Myocyte (in vitro differentiated cells): ENCODE results near the gene KLHL35. TPM values are rescaled to one million over a fixed set of nuclear protein-coding genes. Genes with fewer than 3 reads are reported as not detected.

Experiments used
- DNase-seq: peaks from one replicate; pipeline ENCODE4 v3.0.0-alpha.2; 2012; ENCODE audit warnings: low read depth
- polyA plus RNA-seq: library from polyadenylated mRNA; unstranded; fragments of >200 nt; gene quantifications from one replicate; pipeline ENCODE4 v1.2.1, GENCODE V29; 2012; ENCODE audit warnings: missing spikeins
- total RNA-seq: library from RNA; depleted of rRNA; stranded (reverse); fragments of >200 nt; gene quantifications from 2 replicates; pipeline ENCODE4 v1.2.3, GENCODE V29; 2014

Gene KLHL35, protein sequence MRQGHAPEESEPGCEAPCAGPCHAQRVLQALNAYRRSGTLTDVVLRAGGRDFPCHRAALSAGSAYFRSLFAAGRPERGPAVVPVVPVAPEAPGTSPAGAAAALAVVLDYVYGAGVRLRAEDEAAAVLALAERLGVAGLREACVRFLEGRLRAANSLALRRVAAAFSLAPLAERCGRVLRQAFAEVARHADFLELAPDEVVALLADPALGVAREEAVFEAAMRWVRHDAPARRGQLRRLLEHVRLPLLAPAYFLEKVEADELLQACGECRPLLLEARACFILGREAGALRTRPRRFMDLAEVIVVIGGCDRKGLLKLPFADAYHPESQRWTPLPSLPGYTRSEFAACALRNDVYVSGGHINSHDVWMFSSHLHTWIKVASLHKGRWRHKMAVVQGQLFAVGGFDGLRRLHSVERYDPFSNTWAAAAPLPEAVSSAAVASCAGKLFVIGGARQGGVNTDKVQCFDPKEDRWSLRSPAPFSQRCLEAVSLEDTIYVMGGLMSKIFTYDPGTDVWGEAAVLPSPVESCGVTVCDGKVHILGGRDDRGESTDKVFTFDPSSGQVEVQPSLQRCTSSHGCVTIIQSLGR
- 2.6 and 4.6 TPM in 2 replicates for total RNA-seq
- 5.6 TPM for polyA plus RNA-seq

DNA sequence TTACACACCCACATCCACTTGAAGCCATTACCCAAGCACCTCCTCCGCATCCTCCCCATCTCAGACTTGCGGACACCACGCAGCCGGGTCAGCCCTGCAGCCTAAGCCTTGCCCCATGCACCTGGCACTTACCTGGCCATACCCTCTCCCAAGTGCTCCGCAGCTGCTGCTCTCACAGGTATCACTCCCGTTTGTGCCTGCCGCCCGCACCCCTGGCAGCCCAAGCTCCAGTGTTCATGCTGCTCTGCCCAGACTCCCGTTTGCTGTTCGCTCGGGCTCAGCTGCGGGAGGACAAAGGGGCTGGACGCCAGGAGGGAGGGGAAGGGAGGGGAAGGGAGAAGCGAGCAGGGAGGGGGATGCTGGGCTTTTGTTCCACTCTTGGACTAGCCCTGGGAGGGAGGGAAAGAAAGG is at the start of gene KLHL35:
KLHL35 (minus strand) TSS at position 293 of the 411 bp plus-strand sequence. CDS start 2,574 bp downstream, outside the sequence.
- no peak for DNase-seq

DNA sequence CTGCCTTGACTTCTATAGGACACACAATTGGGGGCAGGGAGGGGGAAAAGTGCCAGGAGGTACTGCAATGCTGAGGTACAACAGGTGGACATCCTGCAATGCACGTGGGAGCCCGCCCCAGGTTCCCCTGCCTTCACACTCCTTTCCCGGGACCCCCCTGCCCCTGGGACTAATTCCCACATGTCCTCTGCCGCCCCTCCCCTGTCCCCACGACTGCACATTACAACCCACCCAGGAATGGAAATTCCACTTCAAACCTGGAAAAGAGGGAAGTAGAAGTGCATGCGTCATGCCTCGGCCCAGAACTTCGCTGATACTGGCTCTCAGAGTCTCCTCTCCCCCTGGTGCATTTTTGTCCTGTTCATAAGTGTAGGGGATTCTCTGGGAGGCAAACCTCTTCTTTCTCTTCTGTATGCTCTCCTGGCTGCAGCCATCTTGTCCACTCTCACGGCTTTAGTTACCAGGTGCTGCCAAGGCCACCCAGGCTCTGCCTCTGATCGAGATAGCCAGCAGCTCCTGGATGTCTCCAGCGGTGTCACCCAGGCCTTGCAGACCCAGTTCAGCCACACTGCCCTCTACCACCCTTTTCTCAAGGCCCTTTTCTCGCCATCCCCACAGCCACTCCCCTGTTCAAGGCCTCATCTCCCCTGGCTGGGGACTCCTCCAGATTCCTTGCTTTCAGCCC is 49.1 kb upstream of the KLHL35 start:
- no peak for DNase-seq

- DNase-seq, result no peak
These were observed 48.4 kb upstream of the KLHL35 start for GRCh38 chr11:75481223-75481921.

- DNase-seq, result no peak
These were observed 47.5 kb upstream of the KLHL35 start for GRCh38 chr11:75480185-75481175.

DNA sequence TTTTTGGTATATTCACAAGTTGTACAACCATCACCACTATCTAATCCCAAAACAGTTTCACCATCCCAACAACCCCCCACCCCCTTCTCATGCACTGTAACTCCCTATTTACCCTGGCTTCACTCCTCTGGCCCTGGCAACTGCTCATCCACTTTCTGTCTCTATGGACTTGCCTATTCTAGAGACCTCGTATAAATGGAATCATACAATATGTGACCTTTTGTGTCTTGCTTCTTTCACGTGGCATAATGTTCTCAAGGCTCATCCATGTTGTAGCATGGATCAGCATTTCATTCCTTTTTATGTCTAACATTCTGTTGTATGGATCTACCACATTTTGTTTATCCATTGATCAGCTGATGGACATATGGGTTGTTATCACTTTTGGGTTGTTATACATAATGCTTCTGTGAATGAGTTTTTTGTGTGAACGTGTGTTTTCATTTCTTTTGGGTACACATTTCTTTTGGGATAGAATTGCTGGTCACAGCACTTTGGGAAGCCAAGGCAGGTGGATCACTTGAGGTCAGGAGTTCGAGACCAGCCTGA is 46.7 kb upstream of the KLHL35 start:
- DNase-seq, result no peak

DNA sequence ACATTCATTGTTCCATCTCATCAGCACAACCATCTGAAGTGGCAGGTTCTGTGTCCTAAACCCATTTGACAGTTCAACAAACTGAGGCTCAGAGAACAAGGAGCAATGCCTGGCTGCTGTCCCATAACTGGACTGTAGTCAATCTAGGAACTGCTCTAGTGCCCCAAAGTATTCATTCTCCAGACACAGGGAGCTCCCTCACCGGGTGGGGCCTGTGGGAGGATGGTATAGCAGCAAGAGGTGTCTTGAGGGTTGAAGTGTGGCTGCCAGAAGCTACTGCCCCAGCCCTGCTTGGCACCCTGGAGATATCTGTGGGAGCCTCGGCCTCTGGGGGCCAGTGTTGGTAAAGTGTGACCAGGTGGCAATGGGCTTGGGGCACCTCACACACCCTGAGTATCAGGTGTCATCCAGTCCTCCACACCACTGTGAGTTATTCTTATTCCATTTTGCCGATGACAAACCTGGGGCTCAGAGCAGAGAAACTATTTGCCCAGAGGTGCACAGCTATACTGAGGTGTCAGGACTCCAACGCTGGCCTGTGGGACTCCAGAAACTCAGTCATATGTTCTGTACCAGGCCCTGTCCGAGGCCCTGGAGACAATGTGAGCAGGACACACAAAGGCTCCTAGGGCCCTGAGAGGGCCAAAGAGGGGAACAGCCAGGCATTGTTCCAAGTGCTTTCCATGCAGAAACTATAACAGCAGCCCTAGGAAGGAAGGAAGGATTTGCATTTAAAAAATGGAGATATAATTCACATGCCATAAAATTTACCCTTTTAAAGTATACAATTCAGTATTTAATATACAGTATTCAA is 46.0 kb upstream of the KLHL35 start:
- no peak for DNase-seq

DNA sequence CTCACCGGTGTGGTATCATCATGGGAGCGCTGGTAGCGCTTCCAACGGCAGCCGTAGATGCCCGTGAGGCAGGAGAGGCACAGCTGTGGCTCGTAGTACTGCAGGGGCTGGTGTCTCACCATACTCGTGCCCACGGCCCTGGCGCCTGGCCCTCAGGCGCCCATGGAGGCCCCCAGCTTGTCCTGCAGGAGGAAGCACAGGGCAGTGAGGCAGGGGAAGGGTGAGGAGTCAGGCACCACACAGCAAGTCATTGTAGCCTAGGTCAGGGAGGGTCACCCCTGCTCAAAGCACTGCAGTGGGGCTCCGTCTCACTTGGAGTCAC is 44.6 kb upstream of the KLHL35 start:
- no peak for DNase-seq

GRCh38 chr11:75476739-75477613 is 44.0 kb upstream of the KLHL35 start:
- DNase-seq, result peak; percentile 46

DNA sequence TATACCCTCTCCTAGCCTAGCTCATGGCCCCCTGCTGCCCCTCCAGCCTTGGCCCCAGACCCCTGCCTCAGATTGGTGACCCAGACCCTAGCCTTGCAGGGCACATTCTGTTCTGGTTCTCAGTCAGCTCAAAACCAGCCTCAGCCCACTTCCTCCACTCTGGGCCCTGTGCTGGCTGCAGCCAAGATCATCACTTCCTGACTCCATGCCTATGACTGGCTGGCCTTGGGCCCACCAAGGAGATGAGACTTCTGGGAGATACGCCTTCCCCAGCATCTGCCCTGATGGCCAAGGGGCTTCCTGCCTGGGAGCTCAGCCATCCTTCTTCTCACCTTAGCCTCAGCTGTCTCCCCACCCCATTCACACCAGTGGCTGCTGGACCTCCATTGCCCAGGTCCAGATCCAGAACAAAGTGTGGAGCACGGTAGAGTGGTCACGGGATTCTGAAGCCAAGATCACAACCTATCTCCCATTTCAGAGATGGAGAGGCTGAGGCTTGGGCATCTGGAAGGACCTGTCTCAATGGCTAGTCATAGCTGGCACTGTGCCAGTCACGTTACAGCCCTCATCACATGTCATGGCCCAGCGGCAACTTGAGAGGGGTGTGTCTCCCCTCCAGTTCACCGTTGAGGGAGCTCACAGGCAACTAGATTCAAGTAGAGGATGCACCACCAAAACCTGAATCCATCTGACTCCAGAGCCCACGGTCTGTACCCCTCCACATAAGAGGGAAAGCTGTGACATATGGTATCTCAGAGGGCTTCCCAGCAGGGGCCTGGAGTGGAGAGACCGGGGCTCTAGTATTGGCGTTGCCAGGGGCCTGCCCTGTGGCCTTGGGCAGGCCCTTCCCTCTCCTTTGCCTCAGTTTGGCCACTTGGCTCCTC is 43.0 kb upstream of the KLHL35 start:
- DNase-seq, result peak; percentile 53

DNA sequence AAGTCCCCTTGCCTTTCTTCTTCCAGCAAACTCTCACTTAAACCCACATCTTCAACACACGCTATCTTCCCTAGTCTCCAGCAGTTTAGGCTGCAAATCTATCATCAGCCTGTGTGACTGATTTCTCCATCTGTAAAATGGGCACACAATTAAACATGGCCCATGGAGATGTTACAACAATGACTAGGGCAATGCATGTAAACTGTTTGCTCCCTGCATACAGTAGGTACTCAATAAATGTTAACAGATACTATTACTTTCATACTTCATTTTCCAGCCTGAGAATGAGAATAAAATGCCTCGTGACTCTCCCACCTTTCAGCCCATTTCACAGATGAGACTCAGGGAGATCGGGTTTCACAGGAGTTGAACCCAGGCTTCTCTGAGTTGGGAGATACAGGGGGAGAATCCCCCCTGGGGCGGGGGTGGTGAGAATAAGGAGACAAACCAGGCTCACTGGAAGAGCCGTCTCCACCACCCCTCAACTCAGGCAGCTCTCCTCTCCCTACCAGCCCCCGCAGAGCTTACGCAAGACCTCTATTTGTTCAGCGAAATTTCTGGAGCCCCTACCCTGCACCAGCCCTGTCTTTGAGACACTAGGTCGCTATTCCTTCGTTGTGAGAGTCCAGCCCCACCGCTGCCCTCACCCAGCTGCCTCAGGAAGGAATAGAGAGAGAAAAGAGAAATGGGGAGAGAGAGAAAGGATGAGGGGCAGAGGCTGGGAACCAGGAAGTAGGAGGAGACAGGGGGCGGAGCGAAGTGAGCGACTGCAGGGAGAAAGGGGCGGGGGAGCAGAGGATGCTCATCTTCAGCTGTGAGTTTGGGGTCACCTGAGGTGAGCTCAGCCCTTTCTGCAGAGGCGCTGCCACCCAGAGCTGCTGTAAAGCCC is 42.1 kb upstream of the KLHL35 start:
- DNase-seq, result no peak

GRCh38 chr11:75474240-75474639 is 41.2 kb upstream of the KLHL35 start:
- DNase-seq, result no peak

DNA sequence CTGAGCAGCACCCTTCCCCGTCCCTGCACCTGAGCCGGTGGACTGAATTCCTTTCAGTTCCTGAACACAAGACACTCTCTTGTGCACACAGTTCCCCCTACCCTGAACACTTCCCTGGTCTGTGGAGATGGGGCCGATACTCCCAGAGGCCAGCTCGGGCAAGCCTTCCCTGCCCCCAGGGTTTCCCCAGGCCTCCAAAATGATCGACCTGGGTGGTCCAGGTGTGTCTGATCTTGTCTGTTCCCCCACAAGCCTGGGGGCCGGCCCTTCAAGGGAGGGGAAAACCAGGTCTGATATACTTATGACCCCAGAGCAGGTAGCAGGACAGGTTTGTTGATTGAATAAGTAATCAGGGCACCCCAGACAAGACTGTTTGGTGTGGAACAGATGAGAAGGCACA is 40.7 kb upstream of the KLHL35 start:
- DNase-seq, result no peak

GRCh38 chr11:75472081-75472732 is 39.2 kb upstream of the KLHL35 start:
- DNase-seq, result peak; percentile 44

- DNase-seq, result no peak
These were observed 38.4 kb upstream of the KLHL35 start for GRCh38 chr11:75471176-75471973.
